SK-N-SH (cell line): ENCODE results near the gene TCEAL4. TPM values are rescaled to one million over a fixed set of nuclear protein-coding genes. Genes with fewer than 3 reads are reported as not detected.

Experiments
- CTCF ChIA-PET: fragments of 300-600, 350-600 bp; formaldehyde crosslinking; extraction: SDS; loops from one replicate; lab custom pipeline; 2021; lab: Yijun Ruan, JAX
- POLR2A ChIA-PET: fragments of 350-600 bp; sonication (Branson Sonifier 250); formaldehyde crosslinking; extraction: SDS; loops from one replicate; lab custom pipeline; 2020; ENCODE audit warnings: antibody characterized with exemption, inconsistent platforms; lab: Yijun Ruan, JAX
- DNase-seq: peaks from one replicate; pipeline ENCODE4 v3.0.0; 2012
- H2AFZ ChIP-seq: fragments of 200-600 bp; sonication (generic); 2 replicates; pipeline ENCODE4 v1.8.1; 2016; ENCODE audit warnings: antibody characterized with exemption, mild to moderate bottlenecking, low read depth
- H3F3A ChIP-seq: fragments of 200-600 bp; sonication (generic); replicated peaks from 2 replicates; pipeline ENCODE3; 2016; ENCODE audit warnings: antibody characterized with exemption, mild to moderate bottlenecking; ENCODE audit not compliant: insufficient read depth
- H3K27ac ChIP-seq, 2 experiments: fragments of 200-500 bp in 1 of 2; fragments of 200-600 bp in 1 of 2; sonication (Bioruptor generic) in 1 of 2; sonication (generic), shearing (Covaris generic) in 1 of 2; 2 replicates each; pipeline versions ENCODE4 v1.5.1 to v1.6.1; 2014 to 2016; ENCODE audit warnings: low read depth in 2 of 2, inconsistent platforms in 1 of 2, low read length in 1 of 2, mild to moderate bottlenecking in 1 of 2, mixed read lengths in 1 of 2
- H3K27me3 ChIP-seq: fragments of 200-600 bp; sonication (generic), shearing (Covaris generic); 2 replicates; pipeline ENCODE4 v1.6.1; 2016; ENCODE audit warnings: mixed run types; ENCODE audit not compliant: insufficient read depth
- H3K36me3 ChIP-seq, 2 experiments: fragments of 200-500 bp in 1 of 2; fragments of 200-600 bp in 1 of 2; sonication (Bioruptor generic) in 1 of 2; sonication (generic) in 1 of 2; replicated peaks in 1 of 2; 2 replicates each; pipeline versions ENCODE3 to v1.5.1; 2014 to 2016; ENCODE audit warnings: low read length in 1 of 2, mild to moderate bottlenecking in 1 of 2; ENCODE audit not compliant: insufficient read depth in 2 of 2, control insufficient read depth in 1 of 2
- H3K4me1 ChIP-seq, 2 experiments: fragments of 200-500 bp in 1 of 2; fragments of 200-600 bp in 1 of 2; sonication (Bioruptor generic) in 1 of 2; sonication (generic), shearing (Covaris generic) in 1 of 2; 2 replicates each; pipeline versions ENCODE4 v1.5.1 to v1.6.1; 2014 to 2016; ENCODE audit warnings: low read depth in 1 of 2, low read length in 1 of 2, mixed run types in 1 of 2; ENCODE audit not compliant: insufficient read depth in 2 of 2, control insufficient read depth in 1 of 2
- H3K4me2 ChIP-seq: fragments of 200-600 bp; sonication (generic), shearing (Covaris generic); 2 replicates; pipeline ENCODE4 v1.6.1; 2017; ENCODE audit warnings: mixed run types
- H3K4me3 ChIP-seq, 2 experiments: fragments of 200-500 bp in 1 of 2; fragments of 200-600 bp in 1 of 2; sonication (Bioruptor generic) in 1 of 2; sonication (generic), shearing (Covaris generic) in 1 of 2; 2 replicates each; pipeline versions ENCODE4 v1.5.1 to v1.8.1; 2014 to 2016; ENCODE audit warnings: low read depth in 2 of 2, inconsistent platforms in 1 of 2, low read length in 1 of 2, mild to moderate bottlenecking in 1 of 2, mixed read lengths in 1 of 2, moderate library complexity in 1 of 2
- H3K79me2 ChIP-seq: fragments of 200-600 bp; sonication (generic); 2 replicates; pipeline ENCODE4 v1.8.1; 2017; ENCODE audit warnings: mild to moderate bottlenecking; ENCODE audit not compliant: insufficient read depth
- H3K9ac ChIP-seq: fragments of 200-600 bp; sonication (generic); 2 replicates; pipeline ENCODE4 v1.6.1; 2017; ENCODE audit warnings: mixed run types
- H3K9me2 ChIP-seq: fragments of 200-600 bp; sonication (generic); 2 replicates; pipeline ENCODE4 v1.6.1; 2017; ENCODE audit warnings: mixed run types
- H3K9me3 ChIP-seq: fragments of 200-600 bp; sonication (generic); 2 replicates; pipeline ENCODE4 v1.6.1; 2017; ENCODE audit warnings: mixed run types, mild to moderate bottlenecking, moderate library complexity
- H4K20me1 ChIP-seq: fragments of 200-600 bp; sonication (generic); 2 replicates; pipeline ENCODE4 v1.6.1; 2017; ENCODE audit warnings: mild to moderate bottlenecking, mixed run types; ENCODE audit not compliant: insufficient read depth
- CHD2 ChIP-seq: fragments of 150-350 bp; IDR thresholded peaks from 2 replicates; pipeline ENCODE4 v1.6.1; 2018; ENCODE audit warnings: low read length; ENCODE audit not compliant: partially characterized antibody
- ELF1 ChIP-seq: IDR thresholded peaks from 2 replicates; pipeline ENCODE4 v1.4.0; 2012
- EP300 ChIP-seq, 2 experiments: IDR thresholded peaks; 2 replicates each; pipeline versions ENCODE4 v1.4.0 to v1.6.1; 2012; ENCODE audit warnings: borderline replicate concordance in 1 of 2, low read depth in 1 of 2, low read length in 1 of 2
- FOSL2 ChIP-seq: IDR thresholded peaks from 2 replicates; pipeline ENCODE4 v1.4.0; 2012; ENCODE audit warnings: low read depth, mild to moderate bottlenecking, moderate library complexity, borderline replicate concordance
- IRF3 ChIP-seq: fragments of 150-350 bp; IDR thresholded peaks from 2 replicates; pipeline ENCODE4 v1.6.1; 2016; ENCODE audit warnings: mild to moderate bottlenecking, low read depth, low read length
- MEF2A ChIP-seq: IDR thresholded peaks from 2 replicates; pipeline ENCODE4 v1.4.0; 2012; ENCODE audit warnings: low read depth, borderline replicate concordance
- MXI1 ChIP-seq: IDR thresholded peaks from 2 replicates; pipeline ENCODE4 v1.6.1; 2012; ENCODE audit warnings: mild to moderate bottlenecking, low read depth, low read length, improper control_type of control experiment
- NRF1 ChIP-seq: IDR thresholded peaks from 2 replicates; pipeline ENCODE4 v1.6.1; 2012; ENCODE audit warnings: low read depth, mild to moderate bottlenecking, low read length
- RAD21 ChIP-seq: IDR thresholded peaks from 2 replicates; pipeline ENCODE4 v1.6.1; 2012; ENCODE audit warnings: mild to moderate bottlenecking, low read length
- RCOR1 ChIP-seq: fragments of 150-350 bp; IDR thresholded peaks from 2 replicates; pipeline ENCODE4 v1.6.1; 2017; ENCODE audit warnings: antibody characterized with exemption, low read length
- REST ChIP-seq: IDR thresholded peaks from 2 replicates; pipeline ENCODE4 v1.6.1; 2012; ENCODE audit warnings: mild to moderate bottlenecking, low read depth, low read length, moderate library complexity
- RXRA ChIP-seq: IDR thresholded peaks from 2 replicates; pipeline ENCODE4 v1.4.0; 2012; ENCODE audit warnings: low read depth, mild to moderate bottlenecking, borderline replicate concordance
- SIN3A ChIP-seq: IDR thresholded peaks from 2 replicates; pipeline ENCODE4 v1.6.1; 2012; ENCODE audit warnings: low read depth, mild to moderate bottlenecking, low read length, moderate library complexity, borderline replicate concordance
- SMC3 ChIP-seq: IDR thresholded peaks from 2 replicates; pipeline ENCODE4 v1.6.1; 2012; ENCODE audit warnings: low read depth, low read length, improper control_type of control experiment
- TAF1 ChIP-seq: IDR thresholded peaks from 2 replicates; pipeline ENCODE4 v1.6.1; 2012; ENCODE audit warnings: low read depth, mild to moderate bottlenecking, low read length, moderate library complexity, borderline replicate concordance
- TCF12 ChIP-seq: IDR thresholded peaks from 2 replicates; pipeline ENCODE4 v1.4.0; 2012
- WGBS: methylation state at CpG from one replicate; pipeline ENCODE4 v1.1.6; 2017; ENCODE audit warnings: low lambda C conversion rate; 5-methylcytosine and 5-hydroxymethylcytosine counted together
- polyA plus RNA-seq, 3 experiments: library from polyadenylated mRNA; depleted of rRNA; stranded (reverse); fragments of >200 nt; gene quantifications; 2 replicates each; pipeline ENCODE4 v1.2.3, GENCODE V29; 2012
- TF ChIP-seq, protein P1 (sequence below): IDR thresholded peaks from 2 replicates; pipeline ENCODE4; 2012

Gene TCEAL4
- polyA plus RNA-seq, 1 of the 3 experiments (the other 2 are of a cell fraction): 39.1 TPM

GRCh38 chrX:103615781-103616371 is 30.6 kb downstream of the TCEAL4 start:
- no peaks in the 10 kb centered on the region for H3K9me2 ChIP-seq
- H4K20me1 ChIP-seq: no peaks in the 10 kb centered on the region
- DNase-seq: no peak
- no peaks in the 10 kb centered on the region; the same call in 1 of the 2 replicates for H3K79me2 ChIP-seq
- H3F3A ChIP-seq: no peaks in the 10 kb centered on the region
- no peak overlapping the region for H3K4me2 ChIP-seq
- H2AFZ ChIP-seq: no peak overlapping the region
- no peaks in the 10 kb centered on the region for H3K27me3 ChIP-seq
- H3K4me1 ChIP-seq: no peaks in the 10 kb centered on the region; a peak in 1 of 4 replicates
- no peaks in the 10 kb centered on the region for H3K9me3 ChIP-seq
- no peak for TF ChIP-seq IRF3
- TF ChIP-seq ELF1: no peak
- no peak for TF ChIP-seq EP300 (IDR thresholded peaks at IDR 0.05; ENCODE audit: borderline replicate concordance in 1 of 2, low read depth in 1 of 2, low read length in 1 of 2)
- TF ChIP-seq MXI1: no peak
- no peak for TF ChIP-seq RAD21
- TF ChIP-seq, protein P1, sequence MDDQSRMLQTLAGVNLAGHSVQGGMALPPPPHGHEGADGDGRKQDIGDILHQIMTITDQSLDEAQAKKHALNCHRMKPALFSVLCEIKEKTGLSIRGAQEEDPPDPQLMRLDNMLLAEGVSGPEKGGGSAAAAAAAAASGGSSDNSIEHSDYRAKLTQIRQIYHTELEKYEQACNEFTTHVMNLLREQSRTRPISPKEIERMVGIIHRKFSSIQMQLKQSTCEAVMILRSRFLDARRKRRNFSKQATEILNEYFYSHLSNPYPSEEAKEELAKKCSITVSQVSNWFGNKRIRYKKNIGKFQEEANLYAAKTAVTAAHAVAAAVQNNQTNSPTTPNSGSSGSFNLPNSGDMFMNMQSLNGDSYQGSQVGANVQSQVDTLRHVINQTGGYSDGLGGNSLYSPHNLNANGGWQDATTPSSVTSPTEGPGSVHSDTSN: no peak
- no peak for TF ChIP-seq RCOR1
- no peak for TF ChIP-seq TAF1
- CTCF ChIA-PET: interaction anchor here (1.6 to 2.0 kb wide), 2 partner anchors 14 to 83 kb away, joined by 5 read pairs; no protein-coding TSS in a partner anchor
- no peak overlapping the region for H3K9ac ChIP-seq
- H3K27ac ChIP-seq: peak overlapping the region in 1 of 2 experiments; percentile 10; a peak in 2 of 4 replicates
- no peak overlapping the region for H3K4me3 ChIP-seq
- peaks cover 0 to 5% of the 10 kb centered on the region in 2 experiments for H3K36me3 ChIP-seq
- POLR2A ChIA-PET: no interaction called here

DNA sequence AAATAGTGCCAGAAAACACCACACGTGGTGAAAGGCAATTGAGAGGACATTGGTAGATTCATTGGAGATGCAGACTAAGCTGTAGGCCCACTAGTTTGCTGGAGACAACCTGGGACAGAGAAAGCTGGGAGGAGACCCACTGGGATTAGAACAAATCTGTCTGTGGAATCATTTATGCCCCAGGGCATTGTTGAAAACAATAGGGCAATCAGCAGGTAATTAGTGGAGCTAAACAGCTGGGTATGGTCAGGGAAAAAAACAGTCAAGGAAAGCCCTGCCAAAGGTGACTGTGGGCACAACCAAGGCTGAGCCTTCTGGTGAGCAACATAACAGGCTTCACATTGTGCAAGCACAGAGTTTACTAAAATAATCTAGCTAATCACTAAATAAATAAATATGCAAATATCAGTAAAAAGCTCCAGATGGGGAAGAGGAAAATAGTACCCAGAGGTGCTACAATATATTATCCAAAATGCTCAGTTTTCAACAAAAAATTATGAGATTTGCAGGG is 31.4 kb downstream of the TCEAL4 start:
- no peaks in the 10 kb centered on the region for H4K20me1 ChIP-seq
- no peaks in the 10 kb centered on the region for H3F3A ChIP-seq
- H3K27ac ChIP-seq: no peak overlapping the region
- H3K4me2 ChIP-seq: no peak overlapping the region
- no peaks in the 10 kb centered on the region for H3K9me3 ChIP-seq
- peaks cover 0 to 5% of the 10 kb centered on the region in 2 experiments for H3K36me3 ChIP-seq
- POLR2A ChIA-PET: interaction anchor here (0.6 kb wide), 1 partner anchor 69 kb away, joined by 5 read pairs; no protein-coding TSS in a partner anchor
- CTCF ChIA-PET: interaction anchor here (1.0 to 2.4 kb wide), 4 partner anchors 9 to 84 kb away, joined by 3 to 8 read pairs (median 4); no protein-coding TSS in a partner anchor
- H3K9me2 ChIP-seq: no peaks in the 10 kb centered on the region
- no peak overlapping the region for H3K9ac ChIP-seq
- no peak for DNase-seq
- H3K4me3 ChIP-seq: no peak overlapping the region
- 14% methylated on average over 1 of the region's 1 CpG for WGBS
- no peak overlapping the region for H2AFZ ChIP-seq
- H3K4me1 ChIP-seq: no peaks in the 10 kb centered on the region; a peak in 1 of 4 replicates
- H3K79me2 ChIP-seq: no peaks in the 10 kb centered on the region; the same call in 1 of the 2 replicates
- no peaks in the 10 kb centered on the region for H3K27me3 ChIP-seq
- no peak for TF ChIP-seq NRF1
- TF ChIP-seq MEF2A: no peak
- TF ChIP-seq, protein P1: no peak
- no peak for TF ChIP-seq TCF12
- no peak for TF ChIP-seq FOSL2
- TF ChIP-seq SMC3: no peak
- TF ChIP-seq SIN3A: no peak
- no peak for TF ChIP-seq IRF3
- TF ChIP-seq RXRA: no peak
- TF ChIP-seq CHD2: no peak
- no peak for TF ChIP-seq REST
